ENCODE results near the gene CLIC6. TPM values are rescaled to one million over a fixed set of nuclear protein-coding genes. Genes with fewer than 3 reads are reported as not detected.

The CLIC6 gene
- total and polyA plus RNA-seq, 7 experiments from 2014 or later, result 0.12 to 0.56 (median 0.22) TPM; not detected in 2

GRCh38 chr21:34650861-34651431 lies 17.8 kb upstream of the CLIC6 start:
- no peaks in the 10 kb centered on the region for H3K4me1 ChIP-seq (ENCODE audit: control insufficient read depth in 2 of 2, insufficient read depth in 2 of 2, low read length in 2 of 2)
- Mint-ChIP-seq H3K4me1 (peaks cover 0 to 2% (median 0%) of the 10 kb centered on the region in 7 donors), H3K27ac (no peak overlapping the region), H3K4me3 (no peak overlapping the region), H3K36me3 (peaks cover 0 to 8% (median 0%) of the 10 kb centered on the region in 5 donors), H3K9me3 (peaks cover 3 to 37% (median 8%) of the 10 kb centered on the region in 11 donors), H3K27me3 (peaks cover 25 to 41% (median 34%) of the 10 kb centered on the region in 5 donors)
- intact Hi-C loops (cut with micrococcal nuclease), result no loop called here
- peaks cover 0 to 9% (median 0%) of the 10 kb centered on the region in 3 experiments for H3K9me3 ChIP-seq (ENCODE audit: control insufficient read depth in 2 of 3, low read length in 3 of 3)
- CTCF ChIA-PET, result no interaction called here
- POLR2A ChIA-PET, result no interaction called here
- H3K27ac ChIP-seq (ENCODE audit: low read depth, low read length), result no peak overlapping the region
- ATAC-seq, result no peak
- H3K4me3 ChIP-seq (ENCODE audit: low read length), result no peak overlapping the region
- H3K27me3 ChIP-seq (ENCODE audit: control insufficient read depth in 2 of 2, insufficient read depth in 2 of 2, low read length in 2 of 2), result no peaks in the 10 kb centered on the region
- no peaks in the 10 kb centered on the region for H3K36me3 ChIP-seq (ENCODE audit: control insufficient read depth in 2 of 3, insufficient read depth in 3 of 3, low read length in 3 of 3)
- DNase-seq, result no peak

DNA sequence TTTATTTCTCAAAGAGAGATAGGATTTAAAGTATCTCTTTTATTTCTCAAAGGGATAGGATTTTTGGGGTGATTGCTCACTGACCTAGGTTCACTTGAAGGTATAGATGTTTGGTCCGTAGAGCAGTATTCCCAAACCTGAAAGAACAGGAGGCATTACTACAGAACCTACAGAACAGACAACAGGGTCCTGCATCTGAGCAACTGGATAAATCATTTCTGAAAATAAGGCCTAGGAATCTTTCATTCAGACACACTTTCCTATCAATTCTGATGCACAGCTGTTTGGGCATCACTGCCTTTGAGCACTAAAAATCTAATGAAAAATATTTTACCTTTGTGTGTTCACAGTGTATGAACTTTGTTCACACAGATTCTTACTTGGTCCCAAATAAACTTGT lies 17.2 kb upstream of the CLIC6 start:
- Mint-ChIP-seq H3K36me3 (peaks cover 0 to 8% (median 0%) of the 10 kb centered on the region in 5 donors), H3K27me3 (peaks cover 32 to 48% (median 40%) of the 10 kb centered on the region in 5 donors), H3K4me3 (no peak overlapping the region), H3K27ac (no peak overlapping the region), H3K9me3 (peaks cover 3 to 37% (median 9%) of the 10 kb centered on the region in 11 donors), H3K4me1 (peaks cover 0 to 2% (median 0%) of the 10 kb centered on the region in 7 donors)
- Histone ChIP-seq H3K36me3 (ENCODE audit: control insufficient read depth in 2 of 3, insufficient read depth in 3 of 3, low read length in 3 of 3) (no peaks in the 10 kb centered on the region), H3K27me3 (ENCODE audit: control insufficient read depth in 2 of 2, insufficient read depth in 2 of 2, low read length in 2 of 2) (no peaks in the 10 kb centered on the region), H3K4me3 (ENCODE audit: low read length) (no peak overlapping the region), H3K9me3 (ENCODE audit: control insufficient read depth in 2 of 3, low read length in 3 of 3) (peaks cover 0 to 9% (median 0%) of the 10 kb centered on the region in 3 experiments), H3K27ac (ENCODE audit: low read depth, low read length) (no peak overlapping the region), H3K4me1 (ENCODE audit: control insufficient read depth in 2 of 2, insufficient read depth in 2 of 2, low read length in 2 of 2) (no peaks in the 10 kb centered on the region)
- ChIA-PET CTCF (no interaction called here), POLR2A (no interaction called here)
- ATAC-seq (no peak), DNase-seq (no peak)
- intact Hi-C loops (cut with micrococcal nuclease), result no loop called here

DNA sequence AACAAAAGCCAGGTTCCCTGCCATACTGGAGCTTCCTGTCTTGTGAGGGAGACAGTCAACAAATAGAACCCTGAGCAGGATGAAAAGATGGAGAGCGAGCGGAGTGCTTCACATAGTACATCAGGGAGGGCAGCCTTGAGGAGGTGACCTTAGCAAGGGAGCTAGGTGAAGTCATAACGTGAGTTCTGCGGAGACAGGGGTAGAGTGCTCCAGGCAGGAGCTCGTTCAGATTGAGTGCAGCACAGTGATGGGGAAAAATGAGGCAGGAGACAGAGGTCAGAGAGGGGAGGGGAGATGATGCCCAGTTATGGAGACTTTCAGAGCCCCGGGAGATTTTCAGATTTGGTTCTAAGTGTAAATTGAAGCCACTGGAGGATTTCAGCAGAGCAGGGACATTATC lies 15.3 kb upstream of the CLIC6 start:
- ATAC-seq, result no peak
- DNase-seq, result no peak
- intact Hi-C loops (cut with micrococcal nuclease), result no loop called here
- H3K36me3 Mint-ChIP-seq, result peaks cover 0 to 8% (median 3%) of the 10 kb centered on the region in 5 donors
- no peaks in the 10 kb centered on the region for H3K4me1 ChIP-seq (ENCODE audit: control insufficient read depth in 2 of 2, insufficient read depth in 2 of 2, low read length in 2 of 2)
- peaks cover 0 to 2% (median 0%) of the 10 kb centered on the region in 7 donors for H3K4me1 Mint-ChIP-seq
- H3K27ac Mint-ChIP-seq, result peak overlapping the region in 1 of 9 donors; percentile 26
- peaks cover 4 to 37% (median 10%) of the 10 kb centered on the region in 11 donors for H3K9me3 Mint-ChIP-seq
- ChIA-PET CTCF (no interaction called here), POLR2A (no interaction called here)
- no peak overlapping the region for H3K4me3 Mint-ChIP-seq
- H3K36me3 ChIP-seq (ENCODE audit: control insufficient read depth in 2 of 3, insufficient read depth in 3 of 3, low read length in 3 of 3), result no peaks in the 10 kb centered on the region
- no peak overlapping the region for H3K4me3 ChIP-seq (ENCODE audit: low read length)
- no peak overlapping the region for H3K27ac ChIP-seq (ENCODE audit: low read depth, low read length)
- H3K27me3 ChIP-seq (ENCODE audit: control insufficient read depth in 2 of 2, insufficient read depth in 2 of 2, low read length in 2 of 2), result no peaks in the 10 kb centered on the region
- peaks cover 0 to 9% (median 0%) of the 10 kb centered on the region in 3 experiments for H3K9me3 ChIP-seq (ENCODE audit: control insufficient read depth in 2 of 3, low read length in 3 of 3)
- peaks cover 43 to 58% (median 54%) of the 10 kb centered on the region in 5 donors for H3K27me3 Mint-ChIP-seq

- Mint-ChIP-seq H3K27me3 (peaks cover 44 to 57% (median 49%) of the 10 kb centered on the region in 5 donors), H3K27ac (no peak overlapping the region), H3K4me1 (no peaks in the 10 kb centered on the region), H3K4me3 (no peak overlapping the region), H3K36me3 (peaks cover 0 to 18% (median 9%) of the 10 kb centered on the region in 5 donors), H3K9me3 (peaks cover 15 to 41% (median 25%) of the 10 kb centered on the region in 11 donors)
- ATAC-seq (no peak), DNase-seq (no peak)
- POLR2A ChIA-PET, result no interaction called here
- Histone ChIP-seq H3K9me3 (ENCODE audit: control insufficient read depth in 2 of 3, low read length in 3 of 3) (peaks cover 0 to 26% (median 0%) of the 10 kb centered on the region in 3 experiments), H3K4me3 (ENCODE audit: low read length) (no peak overlapping the region), H3K4me1 (ENCODE audit: control insufficient read depth in 2 of 2, insufficient read depth in 2 of 2, low read length in 2 of 2) (no peaks in the 10 kb centered on the region), H3K27me3 (ENCODE audit: control insufficient read depth in 2 of 2, insufficient read depth in 2 of 2, low read length in 2 of 2) (peaks cover 0 to 6% of the 10 kb centered on the region in 2 donors), H3K36me3 (ENCODE audit: control insufficient read depth in 2 of 3, insufficient read depth in 3 of 3, low read length in 3 of 3) (no peaks in the 10 kb centered on the region), H3K27ac (ENCODE audit: low read depth, low read length) (no peak overlapping the region)
- intact Hi-C loops (cut with micrococcal nuclease), result no loop called here
- CTCF ChIA-PET, result no interaction called here
These were observed 6.9 kb upstream of the CLIC6 start for GRCh38 chr21:34661848-34662247.

DNA sequence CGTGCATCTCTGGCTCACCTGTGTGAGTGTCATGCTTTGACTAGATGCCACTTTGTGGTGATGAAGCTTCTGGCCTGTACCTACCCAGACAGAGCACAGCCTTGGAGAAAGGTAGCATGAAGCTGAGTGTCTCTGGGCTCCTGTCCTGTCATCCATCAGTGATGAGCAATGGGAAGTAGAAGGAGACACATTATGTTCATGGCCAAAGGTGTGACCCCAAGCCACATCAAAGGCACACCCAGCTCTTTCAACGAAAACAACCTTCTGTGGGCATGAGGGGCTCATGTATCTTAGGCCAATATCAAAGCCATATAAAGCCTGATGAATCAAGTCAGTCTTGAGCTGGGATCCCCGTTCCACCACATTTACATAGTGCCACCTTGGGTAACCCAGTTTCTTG lies 1.0 kb upstream of the CLIC6 start:
- Mint-ChIP-seq H3K9me3 (peaks cover 0 to 4% (median under 1%) of the 10 kb centered on the region in 11 donors), H3K36me3 (peaks cover 0 to 4% (median 0%) of the 10 kb centered on the region in 5 donors), H3K27ac (no peak overlapping the region), H3K4me1 (peaks cover 7 to 24% (median 16%) of the 10 kb centered on the region in 7 donors), H3K4me3 (peak overlapping the region in 4 of 10 donors; percentile 17 to 38 (median 30)), H3K27me3 (peaks cover 23 to 61% (median 37%) of the 10 kb centered on the region in 5 donors)
- ChIA-PET POLR2A (no interaction called here), CTCF (no interaction called here)
- DNase-seq, result no peak
- no peak for ATAC-seq
- no peaks in the 10 kb centered on the region for H3K9me3 ChIP-seq (ENCODE audit: control insufficient read depth in 2 of 3, low read length in 3 of 3)
- peaks cover 3 to 8% of the 10 kb centered on the region in 2 donors for H3K27me3 ChIP-seq (ENCODE audit: control insufficient read depth in 2 of 2, insufficient read depth in 2 of 2, low read length in 2 of 2)
- H3K27ac ChIP-seq (ENCODE audit: low read depth, low read length), result no peak overlapping the region
- peaks cover 0 to 8% of the 10 kb centered on the region in 2 donors for H3K4me1 ChIP-seq (ENCODE audit: control insufficient read depth in 2 of 2, insufficient read depth in 2 of 2, low read length in 2 of 2)
- H3K4me3 ChIP-seq (ENCODE audit: low read length), result no peak overlapping the region
- no peaks in the 10 kb centered on the region for H3K36me3 ChIP-seq (ENCODE audit: control insufficient read depth in 2 of 3, insufficient read depth in 3 of 3, low read length in 3 of 3)
- intact Hi-C loops (cut with micrococcal nuclease), result no loop called here

DNA sequence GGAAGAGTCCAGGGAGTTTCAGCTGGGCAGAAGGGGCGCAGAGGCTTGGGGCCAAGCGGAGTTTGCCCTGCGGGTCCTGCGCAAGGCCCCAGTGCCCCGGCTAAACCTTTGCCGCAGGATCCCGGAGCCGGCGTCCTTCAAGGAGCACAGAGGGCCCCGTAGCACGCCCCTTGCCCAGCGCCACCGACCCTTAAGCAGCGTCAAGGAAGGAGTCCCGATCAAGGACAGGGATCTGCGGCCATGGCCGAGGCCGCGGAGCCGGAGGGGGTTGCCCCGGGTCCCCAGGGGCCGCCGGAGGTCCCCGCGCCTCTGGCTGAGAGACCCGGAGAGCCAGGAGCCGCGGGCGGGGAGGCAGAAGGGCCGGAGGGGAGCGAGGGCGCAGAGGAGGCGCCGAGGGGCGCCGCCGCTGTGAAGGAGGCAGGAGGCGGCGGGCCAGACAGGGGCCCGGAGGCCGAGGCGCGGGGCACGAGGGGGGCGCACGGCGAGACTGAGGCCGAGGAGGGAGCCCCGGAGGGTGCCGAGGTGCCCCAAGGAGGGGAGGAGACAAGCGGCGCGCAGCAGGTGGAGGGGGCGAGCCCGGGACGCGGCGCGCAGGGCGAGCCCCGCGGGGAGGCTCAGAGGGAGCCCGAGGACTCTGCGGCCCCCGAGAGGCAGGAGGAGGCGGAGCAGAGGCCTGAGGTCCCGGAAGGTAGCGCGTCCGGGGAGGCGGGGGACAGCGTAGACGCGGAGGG lies 520 bp downstream of the CLIC6 start:
- no peak overlapping the region for H3K4me3 ChIP-seq (ENCODE audit: low read length)
- CTCF ChIA-PET, result no interaction called here
- H3K4me1 Mint-ChIP-seq, result peaks cover 7 to 24% (median 16%) of the 10 kb centered on the region in 7 donors
- peaks cover 0 to 8% of the 10 kb centered on the region in 2 donors for H3K4me1 ChIP-seq (ENCODE audit: control insufficient read depth in 2 of 2, insufficient read depth in 2 of 2, low read length in 2 of 2)
- H3K27me3 Mint-ChIP-seq, result peaks cover 33 to 72% (median 47%) of the 10 kb centered on the region in 5 donors
- ATAC-seq, result peak; percentile 67
- no peak overlapping the region for H3K27ac Mint-ChIP-seq
- peaks cover 0 to 4% (median 0%) of the 10 kb centered on the region in 5 donors for H3K36me3 Mint-ChIP-seq
- DNase-seq, result peak in 3 of 9 donors; percentile 8 to 10 (median 10)
- peaks cover 3 to 8% of the 10 kb centered on the region in 2 donors for H3K27me3 ChIP-seq (ENCODE audit: control insufficient read depth in 2 of 2, insufficient read depth in 2 of 2, low read length in 2 of 2)
- intact Hi-C loops (cut with micrococcal nuclease), result no loop called here
- peaks cover 0 to 3% (median 0%) of the 10 kb centered on the region in 11 donors for H3K9me3 Mint-ChIP-seq
- POLR2A ChIA-PET, result no interaction called here
- H3K4me3 Mint-ChIP-seq, result peak overlapping the region in 9 of 10 donors; percentile 17 to 83 (median 70)
- H3K36me3 ChIP-seq (ENCODE audit: control insufficient read depth in 2 of 3, insufficient read depth in 3 of 3, low read length in 3 of 3), result no peaks in the 10 kb centered on the region
- no peaks in the 10 kb centered on the region for H3K9me3 ChIP-seq (ENCODE audit: control insufficient read depth in 2 of 3, low read length in 3 of 3)
- H3K27ac ChIP-seq (ENCODE audit: low read depth, low read length), result no peak overlapping the region

Measured in naive thymus-derived CD4-positive, alpha-beta T cell (primary cell).